ENCODE data around the gene PLEKHG5.

The PLEKHG5 gene

GRCh38 chr1:6473156-6473555 lies 18.3 kb downstream of the PLEKHG5 start:
- no peak for DNase-seq
- Histone ChIP-seq H3K4me3 (ENCODE audit: low read length) (no peak overlapping the region), H3K4ac (ENCODE audit: low read depth, low read length) (no peak overlapping the region), H3K18ac (ENCODE audit: low read length) (no peak overlapping the region), H2BK15ac (replicated peaks; ENCODE audit: low read depth) (no peak overlapping the region), H3K27me3 (ENCODE audit: insufficient read depth, low read length, poor library complexity) (no peaks in the 10 kb centered on the region), H3K56ac (ENCODE audit: low read length) (no peak overlapping the region), H3K36me3 (ENCODE audit: control insufficient read depth, insufficient read depth, low read length) (peaks cover 4% of the 10 kb centered on the region), H3K23ac (ENCODE audit: low read length) (no peak overlapping the region), H4K8ac (ENCODE audit: low read depth, low read length) (no peak overlapping the region), H3K79me1 (ENCODE audit: low read length) (no peaks in the 10 kb centered on the region), H2BK5ac (ENCODE audit: low read length) (no peak overlapping the region), H3K27ac (ENCODE audit: low read depth, low read length) (no peak overlapping the region), H2BK120ac (ENCODE audit: low read depth, low read length) (no peak overlapping the region), H2AK5ac (ENCODE audit: low read length) (no peak overlapping the region), H3K4me1 (ENCODE audit: control insufficient read depth, low read depth, low read length) (no peaks in the 10 kb centered on the region), H4K5ac (ENCODE audit: low read length) (no peak overlapping the region), H3K79me2 (ENCODE audit: control insufficient read depth, insufficient read depth, low read length) (no peaks in the 10 kb centered on the region), H3K4me2 (ENCODE audit: low read length) (no peak overlapping the region), H3K9ac (ENCODE audit: low read length) (no peak overlapping the region)
- no CpG with 5 or more reads among the region's 18 CpGs for WGBS (ENCODE audit: extremely low coverage, insufficient coverage, low lambda C conversion rate)

GRCh38 chr1:6472391-6472790 lies 19.1 kb downstream of the PLEKHG5 start:
- H3K4ac ChIP-seq (ENCODE audit: low read depth, low read length), result no peak overlapping the region
- H4K8ac ChIP-seq (ENCODE audit: low read depth, low read length), result no peak overlapping the region
- DNase-seq, result no peak
- no peak overlapping the region for H3K27ac ChIP-seq (ENCODE audit: low read depth, low read length)
- H3K18ac ChIP-seq (ENCODE audit: low read length), result no peak overlapping the region
- H3K79me1 ChIP-seq (ENCODE audit: low read length), result no peaks in the 10 kb centered on the region
- H3K56ac ChIP-seq (ENCODE audit: low read length), result no peak overlapping the region
- H3K4me1 ChIP-seq (ENCODE audit: control insufficient read depth, low read depth, low read length), result no peaks in the 10 kb centered on the region
- H3K36me3 ChIP-seq (ENCODE audit: control insufficient read depth, insufficient read depth, low read length), result peaks cover 4% of the 10 kb centered on the region
- H2BK5ac ChIP-seq (ENCODE audit: low read length), result no peak overlapping the region
- no peak overlapping the region for H2BK120ac ChIP-seq (ENCODE audit: low read depth, low read length)
- H3K9ac ChIP-seq (ENCODE audit: low read length), result no peak overlapping the region
- H3K4me3 ChIP-seq (ENCODE audit: low read length), result no peak overlapping the region
- H3K4me2 ChIP-seq (ENCODE audit: low read length), result no peak overlapping the region
- no peak overlapping the region for H2AK5ac ChIP-seq (ENCODE audit: low read length)
- H4K5ac ChIP-seq (ENCODE audit: low read length), result no peak overlapping the region
- H3K79me2 ChIP-seq (ENCODE audit: control insufficient read depth, insufficient read depth, low read length), result no peaks in the 10 kb centered on the region
- H3K23ac ChIP-seq (ENCODE audit: low read length), result no peak overlapping the region
- H3K27me3 ChIP-seq (ENCODE audit: insufficient read depth, low read length, poor library complexity), result no peaks in the 10 kb centered on the region
- WGBS (ENCODE audit: extremely low coverage, insufficient coverage, low lambda C conversion rate), result no CpG with 5 or more reads among the region's 10 CpGs
- no peak overlapping the region for H2BK15ac ChIP-seq (replicated peaks; ENCODE audit: low read depth)

- H2AK5ac ChIP-seq (ENCODE audit: low read length), result no peak overlapping the region
- no peaks in the 10 kb centered on the region for H3K4me1 ChIP-seq (ENCODE audit: control insufficient read depth, low read depth, low read length)
- no peaks in the 10 kb centered on the region for H3K79me2 ChIP-seq (ENCODE audit: control insufficient read depth, insufficient read depth, low read length)
- H3K27ac ChIP-seq (ENCODE audit: low read depth, low read length), result no peak overlapping the region
- no peak overlapping the region for H4K5ac ChIP-seq (ENCODE audit: low read length)
- H3K9ac ChIP-seq (ENCODE audit: low read length), result no peak overlapping the region
- H3K18ac ChIP-seq (ENCODE audit: low read length), result no peak overlapping the region
- no peak overlapping the region for H3K4ac ChIP-seq (ENCODE audit: low read depth, low read length)
- no peak overlapping the region for H3K4me3 ChIP-seq (ENCODE audit: low read length)
- H2BK120ac ChIP-seq (ENCODE audit: low read depth, low read length), result no peak overlapping the region
- no peak for DNase-seq
- no peak overlapping the region for H3K56ac ChIP-seq (ENCODE audit: low read length)
- no peak overlapping the region for H2BK5ac ChIP-seq (ENCODE audit: low read length)
- H3K23ac ChIP-seq (ENCODE audit: low read length), result no peak overlapping the region
- no peak overlapping the region for H2BK15ac ChIP-seq (replicated peaks; ENCODE audit: low read depth)
- peaks cover 4% of the 10 kb centered on the region for H3K36me3 ChIP-seq (ENCODE audit: control insufficient read depth, insufficient read depth, low read length)
- no CpG with 5 or more reads among the region's 7 CpGs for WGBS (ENCODE audit: extremely low coverage, insufficient coverage, low lambda C conversion rate)
- H4K8ac ChIP-seq (ENCODE audit: low read depth, low read length), result no peak overlapping the region
- H3K4me2 ChIP-seq (ENCODE audit: low read length), result no peak overlapping the region
- H3K27me3 ChIP-seq (ENCODE audit: insufficient read depth, low read length, poor library complexity), result no peaks in the 10 kb centered on the region
- no peaks in the 10 kb centered on the region for H3K79me1 ChIP-seq (ENCODE audit: low read length)
Observed at GRCh38 chr1:6471970-6472368, 19.5 kb downstream of the PLEKHG5 start.

GRCh38 chr1:6471086-6471969 lies 20.1 kb downstream of the PLEKHG5 start:
- Histone ChIP-seq H3K9ac (ENCODE audit: low read length) (no peak overlapping the region), H3K79me2 (ENCODE audit: control insufficient read depth, insufficient read depth, low read length) (no peaks in the 10 kb centered on the region), H3K4me1 (ENCODE audit: control insufficient read depth, low read depth, low read length) (no peaks in the 10 kb centered on the region), H2AK5ac (ENCODE audit: low read length) (no peak overlapping the region), H3K4ac (ENCODE audit: low read depth, low read length) (no peak overlapping the region), H3K4me2 (ENCODE audit: low read length) (no peak overlapping the region), H3K36me3 (ENCODE audit: control insufficient read depth, insufficient read depth, low read length) (peaks cover 4% of the 10 kb centered on the region), H2BK15ac (replicated peaks; ENCODE audit: low read depth) (no peak overlapping the region), H3K27ac (ENCODE audit: low read depth, low read length) (no peak overlapping the region), H2BK5ac (ENCODE audit: low read length) (no peak overlapping the region), H3K27me3 (ENCODE audit: insufficient read depth, low read length, poor library complexity) (no peaks in the 10 kb centered on the region), H4K5ac (ENCODE audit: low read length) (no peak overlapping the region), H3K79me1 (ENCODE audit: low read length) (no peaks in the 10 kb centered on the region), H3K4me3 (ENCODE audit: low read length) (no peak overlapping the region), H3K18ac (ENCODE audit: low read length) (no peak overlapping the region), H3K23ac (ENCODE audit: low read length) (no peak overlapping the region), H3K56ac (ENCODE audit: low read length) (no peak overlapping the region), H2BK120ac (ENCODE audit: low read depth, low read length) (no peak overlapping the region), H4K8ac (ENCODE audit: low read depth, low read length) (no peak overlapping the region)
- DNase-seq, result no peak
- WGBS (ENCODE audit: extremely low coverage, insufficient coverage, low lambda C conversion rate), result no CpG with 5 or more reads among the region's 67 CpGs

- Histone ChIP-seq H3K79me1 (ENCODE audit: low read length) (no peaks in the 10 kb centered on the region), H3K27me3 (ENCODE audit: insufficient read depth, low read length, poor library complexity) (no peaks in the 10 kb centered on the region), H3K27ac (ENCODE audit: low read depth, low read length) (no peak overlapping the region), H3K9ac (ENCODE audit: low read length) (no peak overlapping the region), H3K36me3 (ENCODE audit: control insufficient read depth, insufficient read depth, low read length) (peaks cover 4% of the 10 kb centered on the region), H3K79me2 (ENCODE audit: control insufficient read depth, insufficient read depth, low read length) (no peaks in the 10 kb centered on the region), H2BK120ac (ENCODE audit: low read depth, low read length) (no peak overlapping the region), H3K23ac (ENCODE audit: low read length) (no peak overlapping the region), H3K4ac (ENCODE audit: low read depth, low read length) (no peak overlapping the region), H3K4me1 (ENCODE audit: control insufficient read depth, low read depth, low read length) (no peaks in the 10 kb centered on the region), H3K4me3 (ENCODE audit: low read length) (no peak overlapping the region), H2AK5ac (ENCODE audit: low read length) (no peak overlapping the region), H2BK5ac (ENCODE audit: low read length) (no peak overlapping the region), H3K4me2 (ENCODE audit: low read length) (no peak overlapping the region), H2BK15ac (replicated peaks; ENCODE audit: low read depth) (no peak overlapping the region), H4K5ac (ENCODE audit: low read length) (no peak overlapping the region), H3K56ac (ENCODE audit: low read length) (no peak overlapping the region), H3K18ac (ENCODE audit: low read length) (no peak overlapping the region), H4K8ac (ENCODE audit: low read depth, low read length) (no peak overlapping the region)
- no CpG with 5 or more reads among the region's 67 CpGs for WGBS (ENCODE audit: extremely low coverage, insufficient coverage, low lambda C conversion rate)
- no peak for DNase-seq
Observed at GRCh38 chr1:6470132-6471085, 21.1 kb downstream of the PLEKHG5 start.

Data from mesendoderm (in vitro differentiated cells).